LNCAP (cell line): ENCODE data around the gene STK32C.

Experiments used
- CTCF ChIP-seq: fragments of 450-650 bp; IDR thresholded peaks from 2 replicates; pipeline ENCODE4 v1.5.1; 2017; ENCODE audit warnings: mild to moderate bottlenecking

STK32C gene

GRCh38 chr10:132182591-132182990, 125.2 kb downstream of the STK32C start:
- TF ChIP-seq CTCF, result no peak

GRCh38 chr10:132181691-132182425, 125.9 kb downstream of the STK32C start:
- TF ChIP-seq CTCF, result no peak

GRCh38 chr10:132180736-132181135, 127.0 kb downstream of the STK32C start:
- no peak for TF ChIP-seq CTCF

- no peak for TF ChIP-seq CTCF
Measured at GRCh38 chr10:132179551-132180392, 128.0 kb downstream of the STK32C start.

- TF ChIP-seq CTCF, result no peak
Measured at GRCh38 chr10:132178672-132179545, 128.8 kb downstream of the STK32C start.

- TF ChIP-seq CTCF, result no peak
Measured at GRCh38 chr10:132178046-132178445, 129.7 kb downstream of the STK32C start.
